KMS-11 (cell line): ENCODE measurements around the gene HHAT.

Experiments
- H2AFZ ChIP-seq: fragments of 200-600 bp; sonication (generic); 2 replicates; pipeline ENCODE4 v1.6.1; 2016; ENCODE audit warnings: antibody characterized with exemption, mixed run types, low read depth
- H3K27ac ChIP-seq: fragments of 200-600 bp; sonication (generic); 2 replicates; pipeline ENCODE4 v1.6.1; 2016; ENCODE audit warnings: mild to moderate bottlenecking, mixed run types
- H3K27me3 ChIP-seq: fragments of 200-600 bp; sonication (generic); 2 replicates; pipeline ENCODE4 v1.6.1; 2017; ENCODE audit warnings: mild to moderate bottlenecking, low read depth, mixed run types, moderate library complexity; ENCODE audit not compliant: insufficient read depth
- H3K36me3 ChIP-seq: fragments of 200-600 bp; sonication (generic); 2 replicates; pipeline ENCODE4 v1.6.1; 2017; ENCODE audit warnings: mild to moderate bottlenecking, mixed run types; ENCODE audit not compliant: insufficient read depth
- H3K4me1 ChIP-seq: fragments of 200-600 bp; sonication (generic); 2 replicates; pipeline ENCODE4 v1.6.1; 2016; ENCODE audit warnings: mild to moderate bottlenecking, low read depth, mixed run types; ENCODE audit not compliant: poor library complexity, severe bottlenecking
- H3K4me2 ChIP-seq: fragments of 200-600 bp; sonication (generic); 2 replicates; pipeline ENCODE4 v1.7.0; 2016; ENCODE audit warnings: mild to moderate bottlenecking, mixed run types
- H3K4me3 ChIP-seq: fragments of 200-600 bp; sonication (generic); IDR thresholded peaks from 2 replicates; pipeline ENCODE4 v1.6.1; 2017; ENCODE audit warnings: low read depth, low read length, mixed read lengths; ENCODE audit not compliant: insufficient read depth
- H3K79me2 ChIP-seq: fragments of 200-600 bp; sonication (generic); 2 replicates; pipeline ENCODE4 v1.6.1; 2016; ENCODE audit warnings: low read depth, mixed run types; ENCODE audit not compliant: insufficient read depth
- H3K9ac ChIP-seq: fragments of 200-600 bp; sonication (generic); 2 replicates; pipeline ENCODE4 v1.6.1; 2016; ENCODE audit warnings: mild to moderate bottlenecking, mixed run types
- H4K20me1 ChIP-seq: fragments of 200-600 bp; sonication (generic); 2 replicates; pipeline ENCODE4 v1.6.1; 2016; ENCODE audit warnings: mild to moderate bottlenecking, mixed run types; ENCODE audit not compliant: insufficient read depth
- TF ChIP-seq, protein P1 (sequence below): fragments of 200-600 bp; sonication (generic); conservative IDR thresholded peaks from 2 replicates; pipeline ENCODE4 v1.6.1; 2017; ENCODE audit warnings: low read depth, mild to moderate bottlenecking, antibody characterized with exemption, low read length, moderate library complexity, mixed read lengths

The HHAT gene

DNA sequence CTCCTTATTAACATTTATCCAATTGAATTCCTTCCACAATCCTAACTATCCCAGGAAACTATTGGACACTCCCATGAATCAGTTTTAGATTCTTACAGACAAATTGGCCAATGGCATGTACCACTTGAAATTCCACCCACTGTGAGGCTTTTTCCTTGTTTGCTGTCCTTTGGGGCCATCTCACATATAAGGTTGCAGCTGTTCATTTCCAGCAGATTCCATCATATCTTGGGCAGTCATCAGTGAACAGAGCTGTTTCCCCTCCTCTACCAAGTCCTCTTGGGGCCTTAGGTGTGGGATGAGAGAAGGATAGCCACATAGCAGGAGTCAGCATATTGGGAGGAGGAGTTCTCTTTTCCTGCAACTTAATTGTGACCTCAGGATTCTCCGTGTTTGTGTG lies 109.1 kb downstream of the HHAT start:
- no peaks in the 10 kb centered on the region for H3K4me1 ChIP-seq
- TF ChIP-seq, protein P1, sequence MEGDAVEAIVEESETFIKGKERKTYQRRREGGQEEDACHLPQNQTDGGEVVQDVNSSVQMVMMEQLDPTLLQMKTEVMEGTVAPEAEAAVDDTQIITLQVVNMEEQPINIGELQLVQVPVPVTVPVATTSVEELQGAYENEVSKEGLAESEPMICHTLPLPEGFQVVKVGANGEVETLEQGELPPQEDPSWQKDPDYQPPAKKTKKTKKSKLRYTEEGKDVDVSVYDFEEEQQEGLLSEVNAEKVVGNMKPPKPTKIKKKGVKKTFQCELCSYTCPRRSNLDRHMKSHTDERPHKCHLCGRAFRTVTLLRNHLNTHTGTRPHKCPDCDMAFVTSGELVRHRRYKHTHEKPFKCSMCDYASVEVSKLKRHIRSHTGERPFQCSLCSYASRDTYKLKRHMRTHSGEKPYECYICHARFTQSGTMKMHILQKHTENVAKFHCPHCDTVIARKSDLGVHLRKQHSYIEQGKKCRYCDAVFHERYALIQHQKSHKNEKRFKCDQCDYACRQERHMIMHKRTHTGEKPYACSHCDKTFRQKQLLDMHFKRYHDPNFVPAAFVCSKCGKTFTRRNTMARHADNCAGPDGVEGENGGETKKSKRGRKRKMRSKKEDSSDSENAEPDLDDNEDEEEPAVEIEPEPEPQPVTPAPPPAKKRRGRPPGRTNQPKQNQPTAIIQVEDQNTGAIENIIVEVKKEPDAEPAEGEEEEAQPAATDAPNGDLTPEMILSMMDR, result no peak
- no peaks in the 10 kb centered on the region for H3K27me3 ChIP-seq
- no peak overlapping the region for H3K4me2 ChIP-seq
- no peaks in the 10 kb centered on the region for H3K36me3 ChIP-seq
- no peak overlapping the region for H2AFZ ChIP-seq
- no peak overlapping the region for H3K27ac ChIP-seq
- H3K9ac ChIP-seq, result no peak overlapping the region
- no peak overlapping the region for H3K4me3 ChIP-seq
- no peaks in the 10 kb centered on the region for H4K20me1 ChIP-seq
- H3K79me2 ChIP-seq, result no peaks in the 10 kb centered on the region

DNA sequence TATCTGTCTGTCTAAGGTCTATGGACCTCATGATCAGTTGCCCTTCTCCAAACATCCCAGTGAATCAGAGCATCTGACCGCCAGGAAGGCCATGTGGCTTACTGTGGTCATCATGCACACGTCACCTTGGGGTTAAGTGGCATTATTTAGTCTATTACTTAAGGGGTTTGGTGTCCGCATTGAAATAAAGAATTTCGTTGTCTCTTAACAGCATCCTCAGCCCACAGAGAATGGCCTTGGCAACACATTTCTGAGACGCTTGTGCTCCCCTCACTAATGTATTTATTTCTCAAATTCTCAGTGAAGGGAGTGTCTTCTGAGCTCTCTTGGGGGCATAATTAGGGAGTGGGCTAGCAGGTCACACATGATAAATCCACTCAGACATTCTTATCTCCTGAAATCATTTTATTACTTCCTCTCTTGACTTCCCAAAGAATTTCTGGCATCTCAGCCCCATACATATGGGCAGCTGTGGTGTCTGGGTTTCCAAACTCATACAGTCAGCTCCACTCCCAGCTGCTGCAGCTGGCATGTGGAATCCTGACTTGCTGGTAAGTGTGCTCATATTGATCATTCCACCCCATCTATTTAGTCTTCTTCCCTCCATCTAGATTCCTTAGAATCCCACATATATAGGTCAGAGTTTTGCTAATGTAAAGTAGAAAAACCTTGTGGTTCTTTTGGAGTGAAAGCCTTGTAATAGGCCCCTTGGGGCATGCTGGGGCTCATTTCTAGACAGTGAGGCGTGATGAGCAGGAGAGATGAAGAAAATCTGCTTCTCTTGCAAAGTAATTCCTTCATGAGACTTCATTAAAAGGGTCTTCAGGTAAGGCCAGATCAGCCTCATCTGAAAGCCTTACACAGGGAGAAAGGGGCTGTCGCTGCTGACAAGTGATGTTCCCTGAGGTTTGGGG lies 110.5 kb downstream of the HHAT start:
- H3K27ac ChIP-seq, result no peak overlapping the region
- no peak overlapping the region for H3K4me2 ChIP-seq
- H4K20me1 ChIP-seq, result no peaks in the 10 kb centered on the region
- no peaks in the 10 kb centered on the region for H3K4me1 ChIP-seq
- no peaks in the 10 kb centered on the region for H3K79me2 ChIP-seq
- H2AFZ ChIP-seq, result no peak overlapping the region
- no peaks in the 10 kb centered on the region for H3K36me3 ChIP-seq
- no peak overlapping the region for H3K9ac ChIP-seq
- TF ChIP-seq, protein P1, result no peak
- no peaks in the 10 kb centered on the region for H3K27me3 ChIP-seq
- H3K4me3 ChIP-seq, result no peak overlapping the region

DNA sequence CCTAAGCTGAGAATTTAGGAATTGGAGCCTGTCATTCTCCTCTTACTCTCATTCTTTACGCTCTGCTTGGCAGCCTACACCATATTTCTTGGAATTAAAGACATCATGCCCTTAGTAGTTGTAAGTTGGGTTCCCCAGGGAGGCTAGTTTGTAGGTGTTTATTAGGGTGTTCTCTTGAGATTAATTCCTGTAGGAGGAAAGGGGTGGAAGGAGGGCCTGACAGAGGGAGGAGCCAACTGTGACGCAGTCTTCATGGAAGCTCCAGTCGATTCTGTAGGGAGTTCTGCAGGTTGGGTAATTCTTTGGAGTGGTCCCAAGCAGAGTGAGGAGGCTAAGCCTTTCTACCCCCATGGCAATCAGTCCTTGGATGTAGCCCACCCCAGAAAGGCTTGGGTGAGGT lies 111.4 kb downstream of the HHAT start:
- H3K79me2 ChIP-seq, result no peaks in the 10 kb centered on the region
- H3K4me2 ChIP-seq, result no peak overlapping the region
- H3K9ac ChIP-seq, result no peak overlapping the region
- no peaks in the 10 kb centered on the region for H3K4me1 ChIP-seq
- TF ChIP-seq, protein P1, result no peak
- H3K36me3 ChIP-seq, result no peaks in the 10 kb centered on the region
- H3K4me3 ChIP-seq, result no peak overlapping the region
- no peak overlapping the region for H2AFZ ChIP-seq
- H3K27ac ChIP-seq, result no peak overlapping the region
- H3K27me3 ChIP-seq, result no peaks in the 10 kb centered on the region
- no peaks in the 10 kb centered on the region for H4K20me1 ChIP-seq

DNA sequence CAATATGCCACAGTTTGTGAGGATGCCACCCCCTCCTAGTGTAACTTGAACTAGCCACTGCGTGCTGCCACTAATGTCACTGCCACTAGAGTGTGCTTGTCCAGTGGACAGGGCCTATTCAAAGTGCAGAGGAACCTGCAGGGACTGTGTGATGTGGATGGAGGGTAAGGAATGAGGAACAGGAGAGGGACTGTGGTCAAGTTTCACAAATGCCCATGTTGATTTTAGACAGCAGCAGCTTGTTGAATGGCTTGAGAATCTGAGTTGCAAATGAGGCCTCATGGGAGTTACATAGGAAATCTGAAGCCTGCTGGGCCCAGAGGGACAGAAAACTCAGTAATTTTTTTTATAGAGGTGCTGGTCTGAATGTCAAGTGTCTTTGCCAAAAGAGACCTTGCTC lies 112.3 kb downstream of the HHAT start:
- TF ChIP-seq, protein P1, result no peak

More for the DNA sequence above, 112.3 kb downstream of the HHAT start:
- Histone ChIP-seq H2AFZ (no peak overlapping the region), H3K4me2 (no peak overlapping the region), H3K4me3 (no peak overlapping the region), H3K36me3 (no peaks in the 10 kb centered on the region), H3K4me1 (no peaks in the 10 kb centered on the region), H4K20me1 (no peaks in the 10 kb centered on the region), H3K27ac (no peak overlapping the region), H3K79me2 (no peaks in the 10 kb centered on the region), H3K9ac (no peak overlapping the region), H3K27me3 (no peaks in the 10 kb centered on the region)
